Stimulated activated CD4-positive, alpha-beta T cell treated with anti-CD3 and anti-CD28 coated beads, Interleukin-15, amount 100 ng/mL, for 24 hours (primary cell): ENCODE measurements around the gene ELOA.
A peak's percentile ranks its signal among the peaks of the same experiment; 100 is the strongest.
"Not testable (repeated sequence)": the region's sequence is repeated elsewhere in the genome, so short reads cannot be mapped to it uniquely, and the experiment has no call there.

Experiments used
- DNase-seq: peaks from one replicate; pipeline ENCODE4 v3.0.0-alpha.2; 2020

Gene ELOA

GRCh38 chr1:23743287-23744152 lies at the start of gene ELOA:
TSS of gene ELOA (plus strand) at chr1:23743471. CDS start at chr1:23743504, 33 bp downstream.
- DNase-seq = peak; percentile 85

DNA sequence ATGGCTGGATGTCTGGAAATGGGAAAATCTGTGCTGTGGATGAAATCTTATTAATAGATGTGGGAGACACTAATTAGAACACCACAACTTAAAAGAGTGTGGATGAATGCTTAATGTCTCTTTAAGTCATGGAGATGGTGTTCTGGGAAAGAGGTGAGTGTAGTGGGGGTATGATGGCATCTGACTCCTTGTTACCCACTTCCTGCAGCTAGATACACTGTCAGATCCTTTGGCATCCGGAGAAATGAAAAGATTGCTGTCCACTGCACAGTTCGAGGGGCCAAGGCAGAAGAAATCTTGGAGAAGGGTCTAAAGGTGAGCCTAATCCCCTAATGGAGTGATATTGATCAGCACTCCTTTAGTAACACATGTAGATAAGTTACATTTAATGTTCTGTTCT lies 49.7 kb upstream of the ELOA start:
- DNase-seq = no peak

- DNase-seq = no peak
These were observed 48.9 kb upstream of the ELOA start for GRCh38 chr1:23694371-23694770.

GRCh38 chr1:23695667-23696066 lies 47.6 kb upstream of the ELOA start:
- no peak for DNase-seq

DNA sequence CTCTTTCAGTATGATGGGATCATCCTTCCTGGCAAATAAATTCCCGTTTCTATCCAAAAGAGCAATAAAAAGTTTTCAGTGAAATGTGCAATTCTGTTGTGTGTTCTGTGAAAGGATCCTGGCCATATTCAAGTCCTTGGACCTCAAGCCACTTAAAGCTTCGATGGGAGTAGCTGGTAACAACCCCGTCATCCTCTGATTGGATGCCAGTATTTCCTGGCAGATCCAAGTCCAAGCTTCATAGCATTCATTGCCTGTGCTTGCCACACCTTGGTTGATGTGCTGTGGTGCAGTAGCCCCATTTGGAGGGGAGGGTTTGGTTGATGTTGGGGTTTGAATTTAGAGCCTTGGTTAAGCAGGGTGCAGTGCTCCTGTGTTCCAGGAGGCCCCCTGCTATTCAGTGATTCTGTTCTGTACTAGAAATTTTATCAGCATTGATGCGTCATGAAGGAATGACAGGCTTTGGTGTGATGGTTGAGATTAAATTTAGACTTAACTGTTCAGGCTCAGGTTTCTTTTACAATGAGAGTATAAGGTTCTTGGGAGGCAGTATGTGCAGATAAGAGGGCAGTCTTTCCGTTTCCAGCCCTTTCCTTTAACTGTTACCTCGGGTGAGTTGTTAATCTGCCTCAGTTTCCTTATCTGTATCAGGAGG lies 46.8 kb upstream of the ELOA start:
- no peak for DNase-seq

DNA sequence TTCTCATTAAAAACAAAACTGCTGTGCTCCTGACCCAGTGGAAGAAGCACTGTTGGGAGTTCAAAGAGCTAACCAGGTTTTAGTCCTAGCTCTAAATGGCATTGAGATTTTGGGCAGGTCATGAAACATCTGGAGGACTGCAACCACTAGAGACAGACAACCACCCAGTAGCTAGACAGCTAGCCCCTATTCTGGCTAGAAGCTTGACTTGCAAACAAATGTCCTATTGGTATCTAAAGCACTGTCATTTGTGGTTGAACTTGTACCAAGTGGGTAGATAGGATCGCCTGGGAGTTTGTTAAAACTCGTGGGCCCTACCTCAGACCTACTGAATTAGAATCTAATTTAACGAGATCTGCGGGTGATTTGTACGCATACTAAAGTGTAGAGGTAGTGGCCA lies 44.8 kb upstream of the ELOA start:
- no peak for DNase-seq

DNA sequence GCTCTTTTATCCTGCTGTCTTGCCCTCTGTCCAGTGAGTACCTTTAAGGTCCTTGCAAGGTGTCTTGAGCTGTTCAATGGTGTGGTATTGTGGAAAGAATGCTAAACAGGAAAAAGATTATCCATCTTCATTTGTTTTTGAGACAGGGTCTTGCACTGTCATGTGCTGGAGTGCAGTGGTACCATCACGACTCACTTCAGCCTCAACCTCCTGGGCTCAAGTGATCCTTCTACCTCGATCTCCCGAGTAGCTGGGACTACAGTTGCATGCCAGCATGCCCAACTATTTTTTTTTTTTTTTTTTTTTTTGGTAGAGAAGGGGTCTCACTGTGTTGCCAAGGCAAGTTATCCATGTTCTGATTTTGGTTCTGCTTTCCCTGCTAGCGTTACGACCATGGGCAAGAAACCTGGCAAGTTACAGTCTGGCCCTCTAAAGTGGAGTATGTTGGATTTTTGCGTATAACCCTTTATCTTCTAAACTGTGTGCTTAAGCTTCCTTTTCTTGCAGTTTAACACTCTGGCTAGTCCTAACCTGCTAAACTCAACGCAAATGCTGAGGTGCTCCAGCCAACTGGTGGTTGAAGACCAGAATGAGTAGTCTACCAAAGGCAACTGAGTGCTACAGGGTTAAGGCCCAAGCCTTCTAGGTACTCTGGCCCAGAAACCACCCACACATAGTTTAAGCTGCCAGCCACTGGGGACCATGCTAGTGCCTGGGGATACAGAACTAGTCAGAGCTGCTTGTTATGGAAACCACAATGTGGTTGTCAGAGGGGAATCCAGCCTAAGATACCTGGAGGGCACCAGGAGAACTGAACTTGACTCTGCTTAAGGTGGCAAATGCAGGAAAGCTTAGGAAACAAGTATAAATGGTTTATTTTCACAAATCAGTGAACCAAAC lies 43.7 kb upstream of the ELOA start:
- peak; percentile 48 for DNase-seq

DNA sequence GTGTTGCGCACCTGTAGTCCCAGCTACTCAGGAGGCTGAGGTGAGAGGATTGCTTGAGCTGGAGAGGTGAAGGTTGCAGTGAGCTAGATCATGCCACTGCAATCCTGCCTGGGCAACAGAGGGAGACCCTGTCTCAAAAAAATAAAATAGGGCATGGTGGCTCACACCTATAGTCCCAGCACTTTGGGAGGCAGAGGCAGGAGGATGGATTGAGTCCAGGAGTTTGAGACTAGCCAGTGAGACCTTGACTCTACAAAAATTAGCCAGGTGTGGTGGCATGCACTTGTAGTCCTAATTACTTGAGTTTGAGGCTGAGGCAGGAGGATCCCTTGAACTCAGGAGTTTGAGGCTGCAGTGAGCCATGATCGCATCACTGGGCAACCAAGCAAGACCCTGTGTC lies 42.0 kb upstream of the ELOA start:
- DNase-seq = no peak

GRCh38 chr1:23701996-23702395 lies 41.3 kb upstream of the ELOA start:
- DNase-seq = no peak

- no peak for DNase-seq
These were observed 38.3 kb upstream of the ELOA start for GRCh38 chr1:23704834-23705495.

GRCh38 chr1:23709229-23709628 lies 34.0 kb upstream of the ELOA start:
- DNase-seq = no peak

DNA sequence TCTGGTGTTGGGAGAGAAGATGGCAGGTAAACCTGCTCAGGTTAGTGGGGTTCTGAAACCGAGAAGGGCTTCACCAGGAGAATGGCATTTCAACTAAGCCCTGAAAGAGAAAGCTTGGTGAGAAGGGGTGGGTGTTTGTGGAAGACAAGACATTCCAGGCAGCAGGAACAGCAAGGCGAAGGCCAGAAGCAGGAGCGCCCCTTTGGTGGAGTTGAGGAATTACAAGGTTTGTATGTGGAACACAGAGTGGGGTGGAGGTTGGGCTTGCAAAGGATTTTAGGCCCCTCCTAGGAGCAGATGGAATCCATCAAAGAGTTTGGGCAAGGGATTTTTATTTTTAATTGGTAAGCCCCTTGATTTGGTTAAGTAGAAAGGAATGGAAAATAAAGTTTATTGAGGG lies 24.8 kb upstream of the ELOA start:
- no peak for DNase-seq

GRCh38 chr1:23719162-23719820 lies 24.0 kb upstream of the ELOA start:
- no peak for DNase-seq

GRCh38 chr1:23720256-23720995 lies 22.8 kb upstream of the ELOA start:
- peak; percentile 45 for DNase-seq

- DNase-seq = no peak
These were observed 20.6 kb upstream of the ELOA start for GRCh38 chr1:23722652-23723051.

DNA sequence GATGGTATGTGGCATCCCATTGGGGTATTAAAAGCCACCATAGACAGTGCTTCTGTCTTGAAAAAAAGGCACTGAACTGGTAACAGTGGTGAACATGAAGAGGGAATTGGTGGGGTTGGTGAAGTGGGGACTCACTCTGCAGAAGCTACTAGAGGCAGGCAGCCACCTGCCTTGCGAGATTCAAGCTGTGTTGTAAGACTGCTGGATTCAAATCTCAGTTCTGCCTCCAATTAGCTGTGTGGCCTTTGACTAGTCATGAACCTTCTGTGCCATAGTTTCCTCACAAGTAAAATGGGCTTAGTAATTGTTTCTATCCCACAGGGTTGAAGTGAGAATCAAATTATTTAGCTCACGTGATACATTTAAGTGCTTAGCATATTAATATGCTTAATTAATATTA lies 16.6 kb upstream of the ELOA start:
- DNase-seq = no peak

GRCh38 chr1:23727362-23727811 lies 15.9 kb upstream of the ELOA start:
- no peak for DNase-seq

GRCh38 chr1:23732363-23733224 lies 10.7 kb upstream of the ELOA start:
- DNase-seq = no peak

- not testable (repeated sequence) for DNase-seq
These were observed 10.0 kb upstream of the ELOA start for GRCh38 chr1:23733281-23733680.

GRCh38 chr1:23736437-23737134 lies 6.7 kb upstream of the ELOA start:
- DNase-seq = peak; percentile 49
